ENCODE measurements around the gene ZNF277.
"Not testable (repeated sequence)": the region's sequence is repeated elsewhere in the genome, so short reads cannot be mapped to it uniquely, and the experiment has no call there.

The ZNF277 gene

DNA sequence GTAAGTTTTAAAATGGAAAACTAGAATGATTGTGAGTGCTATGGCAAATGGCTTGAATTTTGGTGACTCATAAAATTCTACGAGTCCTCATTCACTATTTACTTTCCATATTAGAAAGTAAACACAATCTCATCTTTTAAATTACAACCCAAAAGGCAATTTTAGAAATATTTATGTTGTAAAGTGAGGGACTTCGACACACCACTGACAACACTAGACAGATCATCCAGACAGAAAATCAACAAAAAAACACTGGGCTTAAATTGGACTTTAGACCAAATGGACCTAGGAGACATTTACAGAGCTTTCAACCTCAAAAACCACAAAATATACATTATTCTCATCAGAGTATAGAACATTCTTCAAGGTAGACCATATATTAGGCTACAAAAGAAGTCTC is 30.1 kb downstream of the ZNF277 start:
- no peak overlapping the region for H3K4me3 ChIP-seq (ENCODE audit: control insufficient read depth, low read depth, low read length)
- TF ChIP-seq, protein P1, sequence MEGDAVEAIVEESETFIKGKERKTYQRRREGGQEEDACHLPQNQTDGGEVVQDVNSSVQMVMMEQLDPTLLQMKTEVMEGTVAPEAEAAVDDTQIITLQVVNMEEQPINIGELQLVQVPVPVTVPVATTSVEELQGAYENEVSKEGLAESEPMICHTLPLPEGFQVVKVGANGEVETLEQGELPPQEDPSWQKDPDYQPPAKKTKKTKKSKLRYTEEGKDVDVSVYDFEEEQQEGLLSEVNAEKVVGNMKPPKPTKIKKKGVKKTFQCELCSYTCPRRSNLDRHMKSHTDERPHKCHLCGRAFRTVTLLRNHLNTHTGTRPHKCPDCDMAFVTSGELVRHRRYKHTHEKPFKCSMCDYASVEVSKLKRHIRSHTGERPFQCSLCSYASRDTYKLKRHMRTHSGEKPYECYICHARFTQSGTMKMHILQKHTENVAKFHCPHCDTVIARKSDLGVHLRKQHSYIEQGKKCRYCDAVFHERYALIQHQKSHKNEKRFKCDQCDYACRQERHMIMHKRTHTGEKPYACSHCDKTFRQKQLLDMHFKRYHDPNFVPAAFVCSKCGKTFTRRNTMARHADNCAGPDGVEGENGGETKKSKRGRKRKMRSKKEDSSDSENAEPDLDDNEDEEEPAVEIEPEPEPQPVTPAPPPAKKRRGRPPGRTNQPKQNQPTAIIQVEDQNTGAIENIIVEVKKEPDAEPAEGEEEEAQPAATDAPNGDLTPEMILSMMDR (IDR thresholded peaks at IDR 0.05; ENCODE audit: control insufficient read depth, insufficient read depth, low read depth, low read length, missing control alignments), result no peak
- no peak for DNase-seq (ENCODE audit: low read depth)

DNA sequence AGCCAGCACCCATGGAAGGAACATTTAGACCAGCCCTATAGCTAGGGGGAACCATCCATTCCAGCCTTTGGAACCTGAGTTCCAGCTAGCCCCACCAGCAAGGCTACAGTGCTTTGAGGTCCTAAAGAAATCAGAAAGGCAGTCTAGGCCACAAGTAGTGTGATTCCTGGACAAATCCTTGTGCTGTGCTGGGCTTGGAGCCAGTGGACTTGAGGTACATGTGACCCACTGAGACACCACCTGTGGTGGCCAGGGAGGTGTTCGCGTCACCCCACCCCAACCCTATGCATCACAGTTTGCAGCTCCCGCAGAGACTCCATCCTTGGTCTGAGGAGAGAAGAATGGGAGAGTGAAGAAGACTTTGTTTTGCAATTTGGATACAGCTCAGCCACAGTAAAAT is 31.8 kb downstream of the ZNF277 start:
- no peak overlapping the region for H3K4me3 ChIP-seq (ENCODE audit: control insufficient read depth, low read depth, low read length)
- DNase-seq (ENCODE audit: low read depth), result no peak
- TF ChIP-seq, protein P1 (IDR thresholded peaks at IDR 0.05; ENCODE audit: control insufficient read depth, insufficient read depth, low read depth, low read length, missing control alignments), result no peak

DNA sequence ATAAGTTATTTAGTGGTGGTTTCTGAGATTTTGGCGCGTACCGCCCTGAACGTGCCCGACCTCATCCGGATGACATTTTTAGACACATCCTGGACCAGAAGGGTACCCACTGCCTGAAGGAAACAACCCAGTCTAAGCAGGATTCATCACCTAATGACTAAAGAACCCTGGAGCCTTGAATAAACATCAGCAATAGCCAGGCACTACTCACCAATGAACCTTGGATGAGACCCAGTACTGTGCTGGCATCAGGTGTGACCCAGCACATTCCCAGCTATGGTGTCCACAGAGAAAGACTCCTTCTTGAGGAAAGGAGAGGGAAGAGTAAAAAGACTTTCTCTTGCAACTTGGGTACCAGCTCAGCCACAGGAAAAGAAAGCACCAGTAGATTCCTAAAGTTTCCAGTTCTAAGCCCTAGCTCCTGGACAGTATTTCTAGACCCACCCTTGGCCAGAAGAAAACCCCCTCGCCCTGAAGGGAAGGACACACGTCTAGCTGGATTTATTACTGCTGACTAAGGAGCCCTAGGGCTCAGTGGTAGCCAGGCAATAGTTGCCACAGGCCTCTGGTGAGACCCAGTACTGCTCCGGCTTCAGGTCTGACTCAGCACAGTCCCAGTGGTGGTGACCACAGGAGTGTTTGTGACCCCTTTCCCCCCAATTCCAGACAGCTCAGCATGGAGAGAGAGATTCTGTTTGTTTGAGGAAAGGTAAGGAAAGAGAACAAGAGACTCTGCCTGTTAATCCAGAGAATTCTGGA is 32.5 kb downstream of the ZNF277 start:
- TF ChIP-seq, protein P1 (IDR thresholded peaks at IDR 0.05; ENCODE audit: control insufficient read depth, insufficient read depth, low read depth, low read length, missing control alignments), result no peak
- no peak overlapping the region for H3K4me3 ChIP-seq (ENCODE audit: control insufficient read depth, low read depth, low read length)
- DNase-seq (ENCODE audit: low read depth), result no peak

DNA sequence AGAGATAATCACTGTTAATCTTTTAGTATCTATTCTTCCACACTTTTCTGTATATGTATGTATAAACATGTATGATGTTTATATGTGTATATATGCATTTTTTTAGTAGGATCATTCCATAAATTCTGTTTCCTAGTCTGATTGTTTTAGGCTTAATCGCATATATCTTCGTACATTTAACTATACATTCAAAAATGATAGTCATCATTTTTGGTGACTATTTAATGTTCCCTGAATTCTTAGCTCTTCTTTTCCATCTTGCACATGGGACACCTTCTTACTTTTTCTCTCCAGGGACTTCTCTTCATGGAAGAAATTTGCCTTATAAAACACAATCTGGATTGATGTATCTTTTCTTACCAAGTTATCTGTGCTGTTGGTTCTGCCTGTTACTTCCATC is 42.1 kb downstream of the ZNF277 start:
- no peak overlapping the region for H3K4me3 ChIP-seq (ENCODE audit: control insufficient read depth, low read depth, low read length)
- DNase-seq (ENCODE audit: low read depth), result no peak
- TF ChIP-seq, protein P1 (IDR thresholded peaks at IDR 0.05; ENCODE audit: control insufficient read depth, insufficient read depth, low read depth, low read length, missing control alignments), result no peak

DNA sequence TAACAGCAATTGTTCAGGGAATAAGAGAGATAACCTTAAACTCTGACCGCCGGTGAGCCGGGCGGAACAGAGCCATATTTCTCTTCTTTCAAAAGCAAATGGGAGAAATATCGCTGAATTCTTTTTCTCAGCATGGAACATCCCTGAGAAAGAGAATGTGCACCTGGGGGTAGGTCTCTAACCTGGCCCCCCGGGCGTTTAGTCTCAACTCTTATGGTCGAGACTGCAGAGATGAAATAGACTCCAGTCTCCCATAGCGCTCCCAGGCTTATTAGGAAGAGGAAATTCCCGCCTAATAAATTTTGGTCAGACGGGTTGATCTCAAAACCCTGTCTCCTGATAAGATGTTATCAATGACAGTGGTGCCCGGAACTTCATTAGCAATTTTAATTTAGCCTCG is 43.5 kb downstream of the ZNF277 start:
- not testable (repeated sequence) for DNase-seq (ENCODE audit: low read depth); H3K4me3 ChIP-seq (ENCODE audit: control insufficient read depth, low read depth, low read length)

DNA sequence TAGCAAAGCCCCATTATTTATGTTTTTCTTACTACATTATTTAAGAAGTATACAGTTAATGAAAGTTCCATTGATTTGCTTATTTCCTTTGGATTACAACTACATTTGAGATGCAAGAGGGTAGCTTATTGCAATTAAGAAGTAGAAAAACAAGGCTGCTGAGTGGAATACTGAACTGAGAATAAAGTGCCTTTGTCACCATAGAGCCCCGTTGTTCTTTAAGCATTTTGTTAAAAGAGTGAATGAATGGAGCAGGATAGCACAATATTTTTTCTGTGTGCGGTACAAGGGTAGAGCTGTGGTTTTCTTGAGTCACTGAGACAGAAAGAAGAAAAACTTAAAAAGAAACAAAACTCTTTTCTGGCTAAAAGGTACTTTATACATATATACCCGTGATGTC is 45.6 kb downstream of the ZNF277 start:
- TF ChIP-seq, protein P1 (IDR thresholded peaks at IDR 0.05; ENCODE audit: control insufficient read depth, insufficient read depth, low read depth, low read length, missing control alignments), result no peak
- DNase-seq (ENCODE audit: low read depth), result no peak
- H3K4me3 ChIP-seq (ENCODE audit: control insufficient read depth, low read depth, low read length), result no peak overlapping the region

DNA sequence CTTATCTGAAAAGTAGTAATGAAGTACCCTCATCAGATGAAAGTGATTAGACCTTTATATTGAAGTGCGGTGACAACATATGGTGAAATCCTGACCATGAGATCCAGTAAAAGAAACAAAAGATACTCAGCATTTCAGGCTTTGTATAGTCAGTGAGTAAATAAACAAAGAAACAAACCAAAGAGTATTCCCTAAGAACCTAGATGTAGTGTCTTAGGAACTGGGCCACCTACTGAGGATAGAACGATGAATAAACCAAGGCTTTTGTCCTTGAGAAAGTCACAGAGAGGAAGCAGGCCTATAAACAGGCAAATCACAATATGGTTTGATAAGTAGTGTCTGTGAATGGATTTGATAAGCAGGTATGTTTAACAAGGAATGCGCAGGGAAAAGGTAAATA is 46.2 kb downstream of the ZNF277 start:
- DNase-seq (ENCODE audit: low read depth), result no peak
- TF ChIP-seq, protein P1 (IDR thresholded peaks at IDR 0.05; ENCODE audit: control insufficient read depth, insufficient read depth, low read depth, low read length, missing control alignments), result no peak
- no peak overlapping the region for H3K4me3 ChIP-seq (ENCODE audit: control insufficient read depth, low read depth, low read length)

Measured in AG09309 (cell line).